C4-2B (cell line): Measurements from ENCODE around the gene TXNDC16.

Experiments used
- CTCF ChIP-seq: fragments of 450-650 bp; conservative IDR thresholded peaks from 2 replicates; pipeline ENCODE4 v1.5.1; 2017; ENCODE audit warnings: mild to moderate bottlenecking
- ZFX ChIP-seq: fragments of 450-650 bp; IDR thresholded peaks from 2 replicates; pipeline ENCODE4 v1.6.1; 2017

GRCh38 chr14:52563120-52563519 lies 10.8 kb upstream of the TXNDC16 start:
- no peak for TF ChIP-seq CTCF
- TF ChIP-seq ZFX, result no peak
